HG03097 (cell line): Measurements from ENCODE around the gene JOSD1.

Experiments used
- ATAC-seq: cut with Tn5 transposase; IDR thresholded peaks from one replicate; pipeline ENCODE4 v1.9.1; 2021; ENCODE audit not compliant: unreplicated experiment, low FRiP score

The JOSD1 gene

DNA sequence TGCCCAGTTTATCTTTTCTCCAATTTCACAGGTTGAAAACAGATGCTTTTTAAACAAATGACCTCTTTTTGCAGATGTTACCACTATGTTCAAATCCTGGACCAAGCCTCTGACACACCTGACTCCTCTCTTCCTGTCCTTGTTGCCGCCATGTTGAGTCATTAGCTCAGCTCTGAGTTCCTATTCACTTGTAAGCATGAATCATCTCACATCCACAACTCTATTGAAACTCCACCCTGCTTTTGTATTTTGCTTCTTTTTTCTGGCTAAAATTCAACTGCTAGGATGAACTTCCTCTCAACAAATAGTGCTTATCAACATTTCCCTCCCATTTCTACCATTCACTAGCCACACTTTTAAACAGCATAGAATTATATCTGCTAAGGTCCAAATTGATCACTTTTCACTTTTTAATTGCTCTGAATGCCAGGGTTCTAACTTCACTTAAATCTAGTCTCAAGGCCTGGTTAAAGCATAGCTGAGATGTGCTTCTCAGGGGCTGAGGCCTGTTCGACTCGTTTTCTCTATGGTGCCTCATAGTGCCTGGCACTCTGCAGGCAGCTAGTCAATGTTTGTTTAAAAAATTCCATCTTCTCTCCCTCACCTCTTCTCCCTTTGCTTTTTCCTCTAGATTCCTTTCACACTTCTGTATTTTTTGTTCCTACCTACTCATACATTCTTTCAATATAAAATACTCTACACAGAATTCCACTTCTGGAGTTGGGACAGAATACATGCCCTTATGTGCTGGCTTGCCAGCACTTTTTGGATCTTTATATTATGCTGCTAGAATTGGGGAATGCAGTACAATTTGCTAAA lies 3.9 kb downstream of the JOSD1 start:
- no peak for ATAC-seq

DNA sequence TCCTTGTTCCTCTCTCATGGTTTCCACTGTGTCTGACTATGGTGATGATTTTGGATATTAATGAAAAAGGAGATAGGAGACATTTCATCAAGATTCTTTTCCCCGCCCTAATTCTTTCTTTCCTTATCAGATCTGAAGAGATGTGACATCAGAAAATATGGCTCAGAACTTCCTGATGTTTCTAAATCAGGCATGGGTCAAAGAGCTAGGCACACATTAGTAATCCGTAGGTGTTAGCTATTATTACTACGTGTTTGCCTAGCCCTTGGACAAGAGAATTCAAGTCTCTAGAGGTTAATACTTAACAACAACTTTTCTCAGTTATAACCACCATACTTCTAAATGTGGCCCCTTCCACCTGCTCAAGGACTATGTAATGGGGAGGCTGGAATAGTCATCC lies 5.8 kb downstream of the JOSD1 start:
- ATAC-seq: no peak

DNA sequence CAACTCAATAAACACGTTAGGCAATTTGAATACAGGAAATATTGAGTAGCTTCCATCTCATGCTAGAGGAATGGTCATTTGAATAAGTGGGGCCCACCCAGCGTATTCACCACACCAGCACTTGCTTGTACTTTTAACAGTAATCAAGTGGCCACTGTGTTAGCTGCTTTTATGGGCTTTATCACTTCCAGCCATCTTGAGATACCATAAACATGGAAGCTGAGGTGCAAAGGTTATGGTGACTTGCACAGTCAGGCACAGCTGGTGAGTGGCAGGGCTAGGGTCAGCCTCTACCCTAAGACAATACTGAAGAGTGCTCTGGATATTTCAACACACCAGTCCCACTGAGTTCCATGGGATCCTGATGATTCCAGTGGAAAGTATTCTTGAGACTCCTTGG lies 6.7 kb downstream of the JOSD1 start:
- no peak for ATAC-seq

DNA sequence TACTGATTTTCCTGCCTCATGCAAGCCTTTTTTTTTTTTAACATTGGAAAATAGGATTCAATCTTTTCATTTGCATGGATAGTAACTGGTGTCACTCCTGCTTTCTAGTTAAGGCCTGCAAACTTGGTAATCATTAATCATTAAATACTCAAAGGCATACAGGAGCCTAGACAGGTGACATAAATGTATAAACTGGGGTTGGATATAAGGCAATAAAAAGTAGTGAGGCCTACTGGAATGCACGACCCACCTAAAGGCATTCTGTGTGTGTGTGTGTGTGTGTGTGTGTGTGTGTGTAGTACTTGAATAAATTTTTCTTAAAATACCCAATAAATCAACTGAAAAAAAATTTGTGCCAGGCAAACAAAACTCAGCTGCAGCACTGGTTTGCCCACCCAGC lies 11.1 kb downstream of the JOSD1 start:
- no peak for ATAC-seq

DNA sequence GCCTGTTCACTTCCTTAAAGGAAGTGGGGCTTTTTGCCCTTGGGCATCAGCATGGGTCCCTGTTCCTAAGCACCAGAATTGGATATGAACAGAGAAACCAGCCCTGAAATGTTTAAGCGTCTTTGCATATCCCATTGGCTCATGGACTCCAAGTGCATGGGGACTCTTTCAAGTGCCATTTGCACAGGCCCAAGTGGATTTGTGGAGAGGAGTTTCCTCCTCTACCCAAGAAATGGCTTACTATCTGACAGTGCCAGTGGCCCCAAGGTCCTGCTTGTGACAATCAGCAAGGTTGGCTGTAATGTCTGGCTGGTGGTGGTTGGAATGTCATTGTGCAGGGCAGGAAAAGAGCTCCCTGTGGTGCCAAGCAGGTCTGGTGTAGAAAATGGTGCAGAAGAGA lies 15.0 kb downstream of the JOSD1 start:
- ATAC-seq: no peak

DNA sequence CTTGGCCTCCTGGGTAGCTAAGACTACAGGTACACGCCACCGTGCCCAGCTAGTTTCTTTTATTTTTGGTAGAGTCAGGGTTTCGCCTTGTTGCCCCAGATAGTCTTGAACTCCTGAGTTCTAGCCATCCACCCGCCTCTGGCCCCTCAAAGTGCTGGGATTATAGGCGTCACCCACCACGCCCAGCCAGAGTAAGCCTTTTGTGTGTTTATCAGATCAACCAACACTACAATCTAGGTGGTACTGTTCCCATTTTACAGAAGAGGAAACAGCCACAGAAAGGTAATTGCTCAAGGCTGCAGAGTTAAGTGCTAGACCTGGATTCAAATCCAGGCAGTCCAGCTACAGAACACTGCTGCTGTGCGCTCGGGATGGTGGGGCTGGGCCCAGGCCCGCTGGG lies 15.8 kb downstream of the JOSD1 start:
- no peak for ATAC-seq

DNA sequence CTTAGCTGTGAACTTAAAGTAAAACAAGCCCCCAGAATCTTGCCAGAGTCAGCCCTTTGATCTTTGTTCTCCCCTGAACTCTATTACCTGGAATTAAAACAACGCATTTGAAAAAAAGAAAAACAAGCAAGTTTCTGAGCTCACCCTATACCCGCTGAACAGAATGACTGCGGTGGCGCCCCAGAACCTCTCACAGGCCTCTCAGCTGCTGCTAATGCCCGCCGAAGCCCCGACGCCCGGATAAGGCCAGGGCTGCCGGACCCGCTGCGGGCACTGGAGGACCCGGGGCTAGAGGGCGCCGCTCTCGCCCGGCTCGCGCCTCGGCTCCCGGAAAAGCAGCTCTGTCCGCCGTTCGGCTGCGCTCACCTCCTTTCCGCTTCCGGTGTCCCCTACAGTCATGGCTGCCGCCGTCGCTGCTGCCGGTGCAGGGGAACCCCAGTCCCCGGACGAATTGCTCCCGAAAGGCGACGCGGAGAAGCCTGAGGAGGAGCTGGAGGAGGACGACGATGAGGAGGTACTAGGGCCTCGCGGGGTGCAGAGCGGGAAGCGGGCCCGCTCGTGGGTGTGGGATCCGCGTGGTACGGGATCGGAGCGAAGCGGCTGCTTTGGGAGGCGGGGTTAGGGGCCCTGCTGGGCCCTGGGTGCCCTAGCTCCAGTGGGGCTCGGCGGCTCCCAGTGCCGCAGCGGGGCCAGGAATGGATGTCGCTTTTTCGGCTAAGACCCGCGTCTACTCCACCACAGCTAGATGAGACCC lies 19.0 kb downstream of the JOSD1 start, which contains the start of gene TOMM22:
TOMM22 (plus strand) TSS at position 376 of the 754 bp plus-strand sequence; CDS start at position 398, 22 bp downstream.
- ATAC-seq: peak; percentile 88

DNA sequence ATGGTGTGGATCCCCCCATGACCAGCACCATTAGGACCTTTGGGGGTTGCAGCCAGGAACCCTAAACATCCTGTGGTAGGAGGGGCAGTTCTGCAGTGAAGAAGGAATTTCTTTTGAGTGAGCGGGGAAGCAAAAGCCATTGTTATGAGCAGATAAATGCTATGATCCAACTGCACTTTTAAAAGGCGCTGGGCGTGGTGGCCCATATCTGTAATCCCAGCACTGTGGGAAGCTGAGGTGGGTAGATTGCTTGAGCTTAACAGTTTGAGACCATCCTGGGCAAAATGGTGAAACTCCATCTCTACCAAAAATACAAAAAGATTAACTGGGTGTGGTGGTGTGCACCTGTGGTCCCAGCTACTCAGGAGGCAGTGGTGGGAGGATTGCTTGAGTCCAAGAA lies 24.9 kb downstream of the JOSD1 start:
- no peak for ATAC-seq

DNA sequence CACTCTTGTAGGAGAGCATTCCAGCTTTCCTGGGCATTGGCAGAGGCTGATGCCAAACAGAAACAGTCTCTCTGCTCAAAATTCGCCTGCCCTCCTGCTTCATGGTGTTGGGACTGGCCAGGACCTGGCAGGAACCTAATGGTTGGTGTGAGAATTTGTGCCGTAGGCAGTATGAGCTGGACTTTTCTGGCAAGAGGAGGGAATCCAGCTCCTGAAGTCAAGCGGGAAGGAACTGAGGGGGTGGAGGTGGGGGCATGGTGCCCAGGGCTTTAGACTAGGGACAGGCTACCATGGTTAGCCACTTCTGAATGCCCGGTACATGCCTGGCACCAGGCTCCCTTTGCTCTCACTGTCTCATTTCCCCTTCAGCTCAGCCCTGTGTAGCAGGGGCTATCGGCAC lies 25.9 kb downstream of the JOSD1 start:
- ATAC-seq: no peak

DNA sequence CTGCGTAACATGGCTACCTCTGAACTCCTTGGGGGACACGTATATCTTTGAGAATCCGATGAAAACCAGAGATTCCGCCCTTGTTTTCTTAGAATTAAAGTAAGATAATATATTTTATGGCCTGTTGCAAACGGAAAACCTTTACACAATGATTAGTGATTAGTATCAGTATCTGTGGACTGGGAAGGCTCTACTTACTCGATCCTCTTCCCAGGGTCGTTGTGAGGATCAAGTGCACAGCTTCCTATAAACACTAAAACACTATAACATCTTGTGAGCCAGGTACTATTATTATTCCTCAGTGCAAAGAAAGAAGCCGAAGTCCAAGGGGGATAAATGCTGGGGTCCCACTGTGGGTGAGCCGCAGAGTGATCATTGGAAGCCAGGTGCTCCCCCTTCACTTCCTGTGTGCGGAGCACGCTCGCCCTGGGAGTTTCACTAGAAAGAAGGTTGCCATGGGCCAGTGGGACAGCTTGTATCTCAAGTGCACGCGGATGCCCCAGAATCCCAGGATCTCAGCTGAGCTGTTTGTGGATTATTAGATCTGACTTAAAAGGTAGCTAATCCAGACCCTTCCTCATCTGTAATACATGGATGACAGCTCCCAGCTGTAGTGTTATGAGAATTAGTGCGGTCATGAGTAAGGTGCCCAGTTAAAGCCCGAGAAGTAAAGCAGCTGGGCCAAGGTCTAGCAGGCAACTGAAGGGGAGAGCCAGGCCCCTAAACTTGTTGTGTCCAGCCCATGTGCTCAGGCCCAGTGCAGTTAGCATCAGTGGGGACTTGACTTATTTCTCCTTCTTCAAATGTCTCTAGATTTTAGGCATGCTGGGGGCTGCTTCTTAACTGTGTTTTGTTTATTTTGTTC lies 43.5 kb downstream of the JOSD1 start:
- ATAC-seq: no peak

DNA sequence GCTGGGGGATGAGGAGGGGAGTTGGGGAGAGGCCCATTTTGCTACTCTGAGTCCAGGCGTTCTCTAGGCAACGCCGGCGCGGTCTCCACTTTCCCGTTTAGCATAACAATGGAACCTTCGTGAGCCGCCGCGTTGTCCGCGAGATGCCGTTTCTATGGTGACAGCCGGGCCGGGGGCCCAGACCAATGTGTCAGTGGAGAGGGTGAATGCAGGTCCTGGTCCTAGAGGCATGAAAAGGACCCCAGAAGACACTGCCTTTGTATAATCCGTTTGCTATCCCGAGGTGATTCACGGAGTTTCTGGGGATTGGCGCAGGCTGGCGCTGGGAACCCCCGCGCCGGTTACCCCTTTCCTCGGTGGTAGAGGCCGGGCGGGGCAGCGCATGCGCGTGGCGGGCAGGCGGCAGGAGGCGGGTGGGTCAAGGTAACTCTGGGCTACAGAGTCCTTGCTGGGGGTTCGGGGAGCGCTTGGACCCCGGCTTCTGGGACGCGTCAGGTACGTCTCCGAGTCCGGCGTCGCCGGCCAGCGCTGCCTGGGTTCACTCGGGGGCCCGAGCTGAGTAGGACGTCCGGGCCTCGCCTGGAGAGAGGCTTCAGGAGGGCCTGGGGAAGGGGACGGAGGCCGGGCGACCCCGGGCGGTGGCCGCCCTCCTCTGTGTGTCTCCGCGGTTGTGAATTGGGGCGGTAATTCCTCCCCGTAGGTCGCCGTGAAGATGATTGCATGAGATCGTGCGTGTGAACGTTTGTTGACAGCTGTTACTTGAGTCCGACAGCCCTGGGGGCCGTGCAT lies 44.3 kb downstream of the JOSD1 start, which contains the start of the genes CBY1 and FAM227A:
CBY1 (plus strand) TSS at position 383 of the 789 bp plus-strand sequence. CDS start 11,417 bp downstream, outside the sequence.
FAM227A (minus strand) TSS at position 137 of the 789 bp plus-strand sequence. CDS start 6,224 bp downstream, outside the sequence.
- ATAC-seq: peak; percentile 81

DNA sequence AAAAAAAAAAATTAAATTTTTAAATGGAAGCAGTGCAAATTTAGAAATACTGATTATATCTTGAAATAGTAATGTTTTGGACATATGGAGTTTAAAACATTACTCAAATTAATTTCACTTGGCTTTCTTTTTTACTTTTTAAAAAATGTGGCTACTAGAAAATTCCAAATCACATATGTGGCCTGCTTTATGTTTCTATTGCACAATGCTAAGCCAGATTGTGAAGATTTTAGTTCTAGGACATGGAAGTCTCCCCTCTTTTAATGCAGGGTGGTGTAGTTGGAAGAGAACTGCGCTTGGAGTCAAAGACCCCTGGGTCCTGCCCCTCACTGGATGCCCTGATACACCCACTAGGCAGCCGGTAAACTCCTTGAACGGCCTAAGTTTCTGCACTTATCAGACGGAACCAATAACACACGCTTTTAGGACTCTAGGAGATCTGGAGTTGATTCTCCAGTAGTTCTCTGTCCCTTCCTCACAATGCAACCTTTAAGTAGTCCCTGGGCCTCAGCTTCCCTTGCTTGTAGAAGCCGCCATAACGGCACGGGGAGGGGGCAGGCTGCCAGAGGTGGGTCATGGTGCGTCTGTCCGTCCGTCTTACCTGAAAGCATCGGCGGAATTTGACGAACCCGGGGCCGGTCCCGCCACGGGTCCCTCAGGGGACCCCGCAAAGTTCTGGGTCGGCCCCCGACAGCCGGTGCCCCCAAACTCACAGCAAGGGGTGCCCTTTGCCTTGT lies 45.1 kb downstream of the JOSD1 start:
- ATAC-seq: no peak

DNA sequence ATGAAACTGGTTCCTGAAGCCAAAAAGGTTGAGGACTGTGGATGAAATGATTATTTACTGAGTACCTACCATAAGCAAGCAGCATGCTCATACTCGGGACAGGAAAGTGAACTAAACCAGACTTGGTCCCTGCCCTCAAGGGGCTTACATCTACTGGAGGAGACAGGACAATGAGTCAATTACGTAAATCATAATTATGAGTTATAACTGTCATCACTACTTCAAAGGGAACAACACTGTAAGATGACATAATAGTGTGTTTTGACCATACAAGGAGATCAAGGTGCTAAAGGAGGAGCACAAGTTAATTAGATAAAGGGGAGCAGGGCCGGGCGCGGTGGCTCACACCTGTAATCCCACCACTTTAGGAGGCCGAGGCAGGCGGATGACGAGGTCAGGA lies 47.0 kb downstream of the JOSD1 start:
- ATAC-seq: no peak

DNA sequence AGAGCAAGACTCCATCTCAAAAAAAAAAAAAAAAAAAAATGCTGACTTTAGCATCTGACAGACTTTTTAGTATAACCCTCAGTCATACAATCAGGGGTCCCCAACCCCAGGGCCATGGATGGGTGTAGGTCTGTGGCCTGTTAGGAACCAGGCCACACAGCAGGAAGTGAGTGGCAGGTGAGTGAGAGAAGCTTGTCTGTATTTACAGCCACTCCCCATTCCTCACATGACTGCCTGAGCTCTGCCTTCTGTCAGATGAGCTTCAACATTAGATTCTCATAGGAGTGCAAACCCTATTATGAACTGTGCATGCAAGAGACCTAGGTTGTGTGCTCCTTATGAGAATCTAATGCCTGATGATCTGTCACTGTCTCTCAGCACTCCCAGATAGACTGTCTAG lies 47.9 kb downstream of the JOSD1 start:
- no peak for ATAC-seq

DNA sequence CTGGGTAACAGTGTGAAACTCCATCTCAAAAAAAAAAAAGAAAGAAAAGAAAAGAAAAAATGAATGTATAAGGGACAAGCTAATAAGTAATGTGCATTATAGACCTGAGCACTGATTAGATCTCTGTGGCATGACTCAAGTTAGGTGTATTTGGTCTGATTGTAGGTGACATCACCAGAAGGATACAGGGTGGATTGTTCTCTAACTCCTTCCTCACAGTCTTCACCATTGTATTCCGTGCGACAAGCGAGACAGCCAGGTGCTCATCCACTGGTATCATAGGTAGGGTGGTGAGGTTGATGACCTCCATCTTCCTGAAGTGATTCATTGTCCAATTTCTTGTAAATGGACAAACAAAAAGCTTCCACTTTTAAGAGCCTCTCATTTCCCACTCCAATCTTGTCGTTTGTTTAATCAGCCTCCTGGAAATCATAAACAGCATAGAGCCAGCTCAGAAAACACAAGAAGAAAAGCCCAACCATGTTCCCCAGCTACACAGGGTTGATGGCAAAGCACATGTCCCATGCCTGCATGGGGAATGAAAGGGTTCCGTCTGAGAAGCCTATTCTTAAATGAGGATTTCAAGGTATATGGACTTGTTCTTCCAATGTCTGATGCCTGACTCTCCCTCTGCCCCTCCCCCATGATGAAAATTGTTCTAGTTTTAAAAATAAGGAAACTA lies 50.8 kb downstream of the JOSD1 start:
- no peak for ATAC-seq

DNA sequence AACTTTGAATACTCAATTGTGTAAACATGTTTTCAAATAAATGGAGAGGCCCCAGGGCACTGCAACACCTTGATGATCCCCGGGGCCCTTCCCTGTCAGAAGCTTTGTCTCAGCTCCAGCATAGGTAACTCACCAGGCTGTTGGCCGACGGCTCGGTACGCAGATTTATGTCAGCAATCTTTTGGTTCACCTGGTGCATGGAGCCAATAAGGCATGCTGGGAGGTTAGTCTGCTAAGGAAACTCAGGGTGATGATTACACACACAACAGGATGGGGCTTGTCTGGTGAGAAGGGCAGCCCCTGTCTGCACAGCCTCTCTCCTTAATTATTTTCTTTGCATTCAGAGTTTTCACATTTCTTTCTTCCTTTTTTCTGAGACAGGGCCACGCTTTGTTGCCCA lies 55.3 kb downstream of the JOSD1 start:
- no peak for ATAC-seq

DNA sequence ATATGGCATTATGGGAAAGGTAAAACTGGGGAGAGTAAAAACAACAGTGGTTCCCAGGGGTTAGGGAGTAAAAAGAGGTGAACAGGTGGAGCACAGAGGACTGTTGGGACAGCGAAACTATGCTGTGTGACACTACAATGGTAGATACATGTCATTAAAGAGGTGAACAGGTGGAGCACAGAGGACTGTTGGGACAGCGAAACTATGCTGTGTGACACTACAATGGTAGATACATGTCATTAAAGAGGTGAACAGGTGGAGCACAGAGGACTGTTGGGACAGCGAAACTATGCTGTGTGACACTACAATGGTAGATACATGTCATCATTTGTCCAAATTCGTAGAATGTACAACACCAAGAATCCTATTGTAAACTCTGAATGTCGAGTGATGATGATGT lies 56.5 kb downstream of the JOSD1 start:
- ATAC-seq: peak; percentile 79

DNA sequence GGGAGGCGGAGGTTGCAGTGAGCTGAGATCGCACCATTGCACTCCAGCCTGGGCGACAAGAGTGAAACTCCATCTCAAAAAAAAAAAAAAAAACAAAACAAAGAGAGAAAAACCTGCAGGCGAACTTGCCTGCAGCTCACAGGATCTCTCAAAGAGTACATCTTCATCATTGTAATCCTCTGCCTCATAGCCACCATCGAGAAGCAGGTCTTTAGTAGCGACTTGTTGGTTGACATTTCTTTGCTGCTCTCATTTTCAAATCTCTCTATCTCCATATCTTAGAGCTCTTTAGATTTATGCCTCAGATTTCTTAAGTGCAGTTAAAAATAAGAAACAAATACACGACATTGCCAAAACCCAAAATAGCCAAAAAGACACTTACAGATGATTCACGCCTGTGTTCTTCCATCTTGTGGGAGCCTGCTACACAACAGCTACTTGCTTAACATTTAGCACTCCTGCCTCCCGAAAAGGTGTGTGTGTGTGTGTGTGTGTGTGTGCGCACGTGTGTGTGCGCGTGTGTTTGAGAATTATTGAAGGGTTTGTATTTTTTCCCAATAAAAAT lies 59.2 kb downstream of the JOSD1 start:
- ATAC-seq: no peak
